ENCODE results near the gene KCTD16.

The KCTD16 gene

DNA sequence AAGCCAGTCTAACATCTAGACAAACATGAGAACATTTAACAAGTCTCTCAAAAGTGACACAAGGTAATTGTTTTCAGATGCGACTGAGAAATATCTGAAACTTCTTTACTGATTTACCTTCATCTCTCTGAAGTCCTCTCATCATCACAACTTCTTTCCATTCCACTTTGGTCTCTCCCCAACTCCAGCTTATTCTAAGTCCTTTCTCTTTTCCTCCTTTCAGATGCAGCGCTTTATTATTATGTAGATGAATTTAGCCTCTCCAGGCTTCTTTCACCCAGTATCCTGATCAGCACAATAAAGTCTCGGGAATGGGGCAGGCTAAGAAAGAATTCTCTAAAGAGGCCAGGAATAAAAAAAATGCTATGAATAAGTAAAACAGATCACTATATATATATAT is 128.0 kb downstream of the KCTD16 start:
- H3K9ac ChIP-seq (ENCODE audit: low read length), result no peak overlapping the region
- H3K27me3 ChIP-seq (ENCODE audit: control insufficient read depth, insufficient read depth, low read length), result no peaks in the 10 kb centered on the region
- H3K27ac ChIP-seq (ENCODE audit: low read length), result no peak overlapping the region
- H3K9me3 ChIP-seq (ENCODE audit: control insufficient read depth, low read depth, low read length), result peaks cover 8% of the 10 kb centered on the region
- H3K4me1 ChIP-seq (ENCODE audit: control insufficient read depth, low read depth, low read length), result peaks cover 15% of the 10 kb centered on the region
- peak overlapping the region; percentile 25 for H3K4me3 ChIP-seq (ENCODE audit: low read length)
- no peaks in the 10 kb centered on the region for H3K36me3 ChIP-seq (ENCODE audit: control insufficient read depth, low read depth, low read length)

DNA sequence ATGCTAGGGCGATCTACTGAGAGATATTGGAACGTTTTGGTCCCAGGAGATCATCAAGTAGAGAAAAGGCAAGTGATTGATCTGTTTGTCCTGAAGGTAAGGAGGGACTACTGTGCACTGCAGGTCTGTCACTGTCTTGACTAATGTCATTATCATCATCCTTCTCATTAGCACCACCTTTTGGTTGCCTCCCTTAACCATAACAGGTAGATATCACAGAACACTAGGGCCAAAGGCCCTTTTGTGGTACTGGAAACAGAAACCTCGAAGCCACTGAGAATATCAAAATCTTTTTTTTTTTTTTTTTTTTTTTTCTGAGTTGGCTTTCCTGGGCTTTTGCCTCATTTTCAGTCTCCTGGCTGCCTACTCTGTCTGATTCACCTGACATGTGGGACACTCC is 134.0 kb downstream of the KCTD16 start:
- Histone ChIP-seq H3K9ac (ENCODE audit: low read length) (no peak overlapping the region), H3K4me3 (ENCODE audit: low read length) (no peak overlapping the region), H3K9me3 (ENCODE audit: control insufficient read depth, low read depth, low read length) (no peaks in the 10 kb centered on the region), H3K4me1 (ENCODE audit: control insufficient read depth, low read depth, low read length) (peaks cover under 1% of the 10 kb centered on the region), H3K27me3 (ENCODE audit: control insufficient read depth, insufficient read depth, low read length) (no peaks in the 10 kb centered on the region), H3K27ac (ENCODE audit: low read length) (no peak overlapping the region), H3K36me3 (ENCODE audit: control insufficient read depth, low read depth, low read length) (no peaks in the 10 kb centered on the region)

DNA sequence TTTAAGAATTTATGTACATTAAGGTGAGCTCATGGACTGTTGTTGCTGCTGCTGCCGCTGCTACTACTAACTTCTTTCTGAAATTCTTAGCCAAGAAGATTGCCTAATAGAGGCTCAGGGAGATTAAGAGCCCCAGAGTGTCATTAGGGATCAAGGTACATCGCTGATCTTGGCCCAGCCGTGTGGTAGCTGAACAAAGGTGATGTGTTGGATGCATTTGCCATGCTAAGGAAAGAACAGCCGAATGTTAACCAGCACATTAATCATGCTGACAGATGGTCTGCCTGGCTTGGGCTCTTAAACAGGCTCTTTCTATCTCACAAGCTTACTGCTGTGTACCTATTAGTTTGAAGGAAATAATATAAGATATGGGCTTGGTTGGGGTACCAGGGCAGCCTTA is 137.1 kb downstream of the KCTD16 start:
- H3K27ac ChIP-seq (ENCODE audit: low read length), result no peak overlapping the region
- no peaks in the 10 kb centered on the region for H3K36me3 ChIP-seq (ENCODE audit: control insufficient read depth, low read depth, low read length)
- no peak overlapping the region for H3K9ac ChIP-seq (ENCODE audit: low read length)
- H3K9me3 ChIP-seq (ENCODE audit: control insufficient read depth, low read depth, low read length), result no peaks in the 10 kb centered on the region
- H3K4me3 ChIP-seq (ENCODE audit: low read length), result no peak overlapping the region
- H3K27me3 ChIP-seq (ENCODE audit: control insufficient read depth, insufficient read depth, low read length), result no peaks in the 10 kb centered on the region
- H3K4me1 ChIP-seq (ENCODE audit: control insufficient read depth, low read depth, low read length), result no peaks in the 10 kb centered on the region

DNA sequence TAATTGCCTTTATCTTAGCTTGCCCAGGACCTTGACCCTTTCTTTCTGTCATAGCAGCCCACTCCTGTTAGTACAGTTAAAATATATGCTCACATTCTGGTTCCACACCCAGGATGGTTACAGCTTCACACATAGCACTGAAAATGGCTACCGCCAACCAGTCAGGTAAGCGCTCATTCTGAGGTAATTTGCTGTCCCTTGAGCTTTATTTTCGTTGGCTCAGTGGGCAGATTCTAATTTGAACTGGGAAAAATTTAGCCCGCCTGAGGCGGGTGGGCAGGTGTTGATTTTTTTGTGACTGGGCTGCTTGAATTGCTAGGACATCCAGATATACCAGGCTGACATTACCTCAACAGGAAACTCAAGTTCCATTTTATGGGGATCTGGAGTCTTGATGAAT is 137.5 kb downstream of the KCTD16 start:
- no peak overlapping the region for H3K9ac ChIP-seq (ENCODE audit: low read length)
- H3K4me1 ChIP-seq (ENCODE audit: control insufficient read depth, low read depth, low read length), result no peaks in the 10 kb centered on the region
- H3K36me3 ChIP-seq (ENCODE audit: control insufficient read depth, low read depth, low read length), result no peaks in the 10 kb centered on the region
- H3K27ac ChIP-seq (ENCODE audit: low read length), result no peak overlapping the region
- no peaks in the 10 kb centered on the region for H3K27me3 ChIP-seq (ENCODE audit: control insufficient read depth, insufficient read depth, low read length)
- H3K9me3 ChIP-seq (ENCODE audit: control insufficient read depth, low read depth, low read length), result no peaks in the 10 kb centered on the region
- H3K4me3 ChIP-seq (ENCODE audit: low read length), result no peak overlapping the region

DNA sequence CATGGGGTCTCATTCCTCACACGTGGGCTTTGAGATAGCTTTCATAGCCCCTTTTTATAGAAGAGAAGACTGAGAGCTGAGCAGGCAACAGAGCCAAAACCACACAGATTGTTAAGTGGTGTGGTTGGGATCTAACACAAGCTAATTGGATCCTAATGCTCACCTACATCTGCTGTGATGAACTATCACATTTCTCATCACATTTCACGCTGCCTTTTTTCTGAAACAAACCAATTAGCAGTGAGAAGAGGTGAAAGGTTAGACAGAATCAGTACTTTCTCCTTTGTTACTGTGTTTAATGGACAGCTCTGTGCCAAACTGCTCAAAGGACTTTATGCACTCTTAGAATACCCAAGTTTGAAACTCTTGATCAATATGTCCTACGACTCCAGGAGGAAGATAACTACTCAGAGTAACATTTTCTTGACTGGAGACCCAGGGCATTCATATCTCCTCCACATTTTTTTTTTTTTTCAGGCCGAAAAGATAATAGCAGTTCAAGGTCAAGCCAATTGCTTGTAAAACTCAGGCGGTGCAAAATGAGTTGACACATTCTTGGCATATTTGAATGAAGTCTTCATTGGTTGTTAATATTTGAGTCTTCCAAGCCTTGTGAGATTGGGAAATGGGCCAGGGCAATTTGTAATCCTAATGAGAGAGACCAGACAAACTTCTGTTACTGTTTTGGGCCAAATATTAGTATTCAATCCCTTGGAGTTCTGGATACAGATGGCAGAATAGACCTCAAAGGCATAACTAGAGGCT is 138.4 kb downstream of the KCTD16 start:
- Histone ChIP-seq H3K27ac (ENCODE audit: low read length) (no peak overlapping the region), H3K9me3 (ENCODE audit: control insufficient read depth, low read depth, low read length) (no peaks in the 10 kb centered on the region), H3K9ac (ENCODE audit: low read length) (no peak overlapping the region), H3K4me3 (ENCODE audit: low read length) (no peak overlapping the region), H3K4me1 (ENCODE audit: control insufficient read depth, low read depth, low read length) (no peaks in the 10 kb centered on the region), H3K27me3 (ENCODE audit: control insufficient read depth, insufficient read depth, low read length) (no peaks in the 10 kb centered on the region), H3K36me3 (ENCODE audit: control insufficient read depth, low read depth, low read length) (no peaks in the 10 kb centered on the region)

DNA sequence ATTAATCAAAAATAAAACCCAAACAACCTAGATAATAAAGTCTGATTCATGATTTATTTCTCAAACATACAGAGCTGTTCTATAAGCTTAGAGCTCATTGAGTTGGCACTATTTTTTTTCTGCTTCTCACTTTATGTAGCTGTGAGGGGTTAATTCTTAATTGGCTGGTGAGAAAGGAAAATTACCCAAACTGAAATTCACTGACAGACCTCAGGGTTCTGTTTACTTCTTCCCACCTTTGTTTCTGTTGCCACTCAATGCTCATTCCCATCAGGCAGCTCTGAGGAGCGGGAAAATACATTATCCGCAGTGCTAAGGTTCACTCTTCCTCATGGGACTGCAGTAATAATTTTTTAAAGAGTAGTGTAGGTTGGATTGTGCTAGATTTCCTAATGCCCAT is 139.9 kb downstream of the KCTD16 start:
- no peak overlapping the region for H3K27ac ChIP-seq (ENCODE audit: low read length)
- H3K27me3 ChIP-seq (ENCODE audit: control insufficient read depth, insufficient read depth, low read length), result no peaks in the 10 kb centered on the region
- no peak overlapping the region for H3K9ac ChIP-seq (ENCODE audit: low read length)
- no peaks in the 10 kb centered on the region for H3K4me1 ChIP-seq (ENCODE audit: control insufficient read depth, low read depth, low read length)
- H3K9me3 ChIP-seq (ENCODE audit: control insufficient read depth, low read depth, low read length), result no peaks in the 10 kb centered on the region
- no peaks in the 10 kb centered on the region for H3K36me3 ChIP-seq (ENCODE audit: control insufficient read depth, low read depth, low read length)
- H3K4me3 ChIP-seq (ENCODE audit: low read length), result no peak overlapping the region

DNA sequence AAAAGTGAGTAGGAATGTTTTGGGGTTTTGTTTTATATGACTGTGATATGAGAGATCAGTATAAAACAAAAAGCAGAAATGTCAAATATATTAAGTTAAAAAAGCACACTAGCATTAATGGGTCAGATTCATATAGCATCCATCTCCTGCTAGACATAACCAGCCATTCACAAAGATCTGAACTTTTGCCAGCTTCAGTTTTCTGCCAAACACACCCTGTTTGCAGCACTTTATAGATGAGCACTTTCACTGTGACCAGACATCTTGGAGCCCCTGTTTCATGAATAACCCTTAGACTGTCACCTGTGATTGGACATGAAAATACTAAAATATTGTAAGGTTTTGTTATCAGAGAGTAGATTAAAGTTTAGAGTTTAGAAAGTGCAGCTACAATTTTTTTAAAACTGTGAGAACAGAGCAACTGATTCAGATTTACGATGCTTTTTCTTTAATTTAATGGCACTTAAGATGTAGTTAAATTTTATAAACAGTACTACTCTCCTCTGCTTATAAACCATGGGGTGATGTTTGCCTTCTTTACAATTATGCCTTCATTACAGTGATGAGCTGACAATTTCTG is 142.6 kb downstream of the KCTD16 start:
- Histone ChIP-seq H3K9ac (ENCODE audit: low read length) (no peak overlapping the region), H3K27ac (ENCODE audit: low read length) (no peak overlapping the region), H3K4me3 (ENCODE audit: low read length) (no peak overlapping the region), H3K36me3 (ENCODE audit: control insufficient read depth, low read depth, low read length) (no peaks in the 10 kb centered on the region), H3K4me1 (ENCODE audit: control insufficient read depth, low read depth, low read length) (peaks cover 7% of the 10 kb centered on the region), H3K9me3 (ENCODE audit: control insufficient read depth, low read depth, low read length) (no peaks in the 10 kb centered on the region), H3K27me3 (ENCODE audit: control insufficient read depth, insufficient read depth, low read length) (no peaks in the 10 kb centered on the region)

DNA sequence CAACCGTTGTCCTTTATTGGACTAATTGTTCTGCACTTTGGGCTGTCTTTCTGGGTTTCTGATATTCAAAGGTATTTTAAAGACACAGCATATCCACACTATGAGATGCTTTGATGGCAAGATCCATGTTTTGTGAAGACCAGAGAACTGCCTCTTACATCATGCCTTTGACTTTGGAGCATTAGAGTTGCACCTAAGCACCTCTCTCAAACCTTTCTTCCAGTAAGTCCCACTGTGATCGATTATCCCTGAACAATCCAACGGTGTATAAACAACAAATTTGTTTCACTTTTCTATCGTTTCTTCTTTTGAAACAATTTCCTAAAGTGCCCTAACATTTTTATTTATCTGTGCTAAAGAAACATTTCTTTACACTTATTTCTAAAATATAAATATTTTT is 144.4 kb downstream of the KCTD16 start:
- Histone ChIP-seq H3K36me3 (ENCODE audit: control insufficient read depth, low read depth, low read length) (no peaks in the 10 kb centered on the region), H3K27me3 (ENCODE audit: control insufficient read depth, insufficient read depth, low read length) (no peaks in the 10 kb centered on the region), H3K9ac (ENCODE audit: low read length) (no peak overlapping the region), H3K4me1 (ENCODE audit: control insufficient read depth, low read depth, low read length) (peaks cover 17% of the 10 kb centered on the region), H3K27ac (ENCODE audit: low read length) (no peak overlapping the region), H3K4me3 (ENCODE audit: low read length) (no peak overlapping the region), H3K9me3 (ENCODE audit: control insufficient read depth, low read depth, low read length) (no peaks in the 10 kb centered on the region)

DNA sequence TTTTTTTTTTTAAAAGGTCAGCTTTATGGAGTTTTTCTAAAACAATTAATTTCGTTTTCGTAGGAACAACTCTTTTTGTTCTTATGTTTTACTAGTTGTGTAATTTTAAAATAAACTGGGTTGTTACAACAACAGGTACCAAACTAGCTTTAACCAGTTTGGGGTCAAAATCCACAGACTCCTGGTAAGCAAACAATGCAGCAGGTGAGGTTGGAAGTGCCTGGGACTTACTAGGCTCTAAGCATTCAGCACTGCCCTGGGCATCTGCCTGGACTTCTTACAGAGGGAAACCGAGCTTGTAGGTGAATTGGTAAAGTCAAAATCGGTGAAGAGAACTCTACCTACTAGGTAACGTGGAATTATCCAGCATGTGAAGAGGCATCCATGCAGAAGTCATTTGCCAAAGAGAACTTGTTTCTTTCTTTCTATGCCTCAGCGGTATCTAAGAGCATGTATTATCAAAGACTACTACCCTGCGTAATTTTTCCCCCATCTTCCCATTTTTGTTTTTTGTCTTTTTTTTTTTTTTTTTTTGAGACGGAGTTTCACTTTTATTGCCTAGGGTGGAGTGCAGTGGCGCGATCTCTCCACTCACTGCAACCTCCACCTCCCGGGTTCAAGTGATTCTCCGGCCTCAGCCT is 145.4 kb downstream of the KCTD16 start:
- Histone ChIP-seq H3K9me3 (ENCODE audit: control insufficient read depth, low read depth, low read length) (no peaks in the 10 kb centered on the region), H3K36me3 (ENCODE audit: control insufficient read depth, low read depth, low read length) (no peaks in the 10 kb centered on the region), H3K9ac (ENCODE audit: low read length) (no peak overlapping the region), H3K27me3 (ENCODE audit: control insufficient read depth, insufficient read depth, low read length) (no peaks in the 10 kb centered on the region), H3K4me3 (ENCODE audit: low read length) (no peak overlapping the region), H3K4me1 (ENCODE audit: control insufficient read depth, low read depth, low read length) (peaks cover 17% of the 10 kb centered on the region), H3K27ac (ENCODE audit: low read length) (no peak overlapping the region)

DNA sequence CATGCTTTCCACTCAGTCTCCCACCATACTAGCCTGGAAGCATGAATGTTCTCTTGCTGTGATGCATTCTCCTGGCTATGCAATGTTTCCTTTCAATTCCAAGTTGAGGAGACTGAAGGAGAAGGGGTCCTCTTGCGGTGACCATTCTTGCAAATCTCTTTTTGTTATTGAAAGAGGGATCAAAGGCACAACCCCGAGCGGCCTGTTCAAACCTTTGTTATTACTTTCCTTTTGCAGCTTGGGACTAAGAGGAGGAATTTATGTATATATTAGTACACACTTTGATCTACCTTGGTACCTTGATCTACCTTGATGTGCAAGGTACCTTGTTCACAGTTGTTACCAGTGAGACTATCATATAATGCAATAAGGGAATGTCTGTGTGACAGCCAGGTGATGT is 147.3 kb downstream of the KCTD16 start:
- H3K9ac ChIP-seq (ENCODE audit: low read length), result no peak overlapping the region
- H3K36me3 ChIP-seq (ENCODE audit: control insufficient read depth, low read depth, low read length), result no peaks in the 10 kb centered on the region
- H3K27me3 ChIP-seq (ENCODE audit: control insufficient read depth, insufficient read depth, low read length), result no peaks in the 10 kb centered on the region
- no peaks in the 10 kb centered on the region for H3K9me3 ChIP-seq (ENCODE audit: control insufficient read depth, low read depth, low read length)
- H3K27ac ChIP-seq (ENCODE audit: low read length), result no peak overlapping the region
- no peak overlapping the region for H3K4me3 ChIP-seq (ENCODE audit: low read length)
- H3K4me1 ChIP-seq (ENCODE audit: control insufficient read depth, low read depth, low read length), result peaks cover 17% of the 10 kb centered on the region

DNA sequence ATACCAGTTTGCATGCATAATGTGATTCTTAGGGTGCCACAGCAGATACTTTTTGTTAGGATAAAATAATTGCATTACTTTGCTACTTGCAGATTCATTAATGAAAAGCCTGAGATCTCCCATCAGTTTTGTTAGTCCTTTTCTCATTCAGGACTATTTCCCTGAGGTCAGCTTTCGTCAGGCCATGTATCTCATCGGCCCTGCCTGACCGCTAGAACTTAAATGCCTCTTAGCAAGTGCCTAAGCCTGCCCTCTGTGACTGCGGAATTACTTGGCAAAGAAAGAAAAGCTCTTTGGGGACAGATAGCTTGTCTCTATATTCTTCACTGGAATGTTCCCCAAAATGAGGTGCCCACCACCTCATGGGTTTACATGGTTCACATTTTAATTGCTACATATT is 147.8 kb downstream of the KCTD16 start:
- no peak overlapping the region for H3K9ac ChIP-seq (ENCODE audit: low read length)
- no peaks in the 10 kb centered on the region for H3K9me3 ChIP-seq (ENCODE audit: control insufficient read depth, low read depth, low read length)
- H3K27me3 ChIP-seq (ENCODE audit: control insufficient read depth, insufficient read depth, low read length), result no peaks in the 10 kb centered on the region
- no peaks in the 10 kb centered on the region for H3K36me3 ChIP-seq (ENCODE audit: control insufficient read depth, low read depth, low read length)
- H3K27ac ChIP-seq (ENCODE audit: low read length), result no peak overlapping the region
- no peak overlapping the region for H3K4me3 ChIP-seq (ENCODE audit: low read length)
- H3K4me1 ChIP-seq (ENCODE audit: control insufficient read depth, low read depth, low read length), result peaks cover 17% of the 10 kb centered on the region

DNA sequence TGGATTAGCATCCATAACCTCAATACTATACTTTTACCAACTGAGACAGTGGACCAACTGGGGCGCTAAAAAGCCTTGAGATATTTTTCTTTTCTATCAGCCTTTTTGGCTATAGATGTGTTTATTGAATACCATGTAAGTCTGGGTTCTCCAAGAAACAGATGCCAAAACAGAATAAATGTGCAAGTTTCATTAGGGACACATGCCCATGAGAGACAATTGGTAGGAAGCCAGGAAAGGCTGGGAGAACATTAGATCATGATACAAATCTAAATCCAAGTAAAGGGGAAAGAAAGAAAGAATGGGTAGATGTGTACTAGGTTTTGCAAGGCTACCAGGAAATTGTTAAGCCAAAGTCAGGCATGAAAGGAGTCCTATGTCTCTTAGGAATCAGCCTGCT is 152.5 kb downstream of the KCTD16 start:
- no peaks in the 10 kb centered on the region for H3K36me3 ChIP-seq (ENCODE audit: control insufficient read depth, low read depth, low read length)
- no peak overlapping the region for H3K4me3 ChIP-seq (ENCODE audit: low read length)
- no peak overlapping the region for H3K9ac ChIP-seq (ENCODE audit: low read length)
- H3K4me1 ChIP-seq (ENCODE audit: control insufficient read depth, low read depth, low read length), result peaks cover 11% of the 10 kb centered on the region
- no peak overlapping the region for H3K27ac ChIP-seq (ENCODE audit: low read length)
- H3K27me3 ChIP-seq (ENCODE audit: control insufficient read depth, insufficient read depth, low read length), result no peaks in the 10 kb centered on the region
- no peaks in the 10 kb centered on the region for H3K9me3 ChIP-seq (ENCODE audit: control insufficient read depth, low read depth, low read length)
